ENCODE data around the gene ZFP42. TPM values are rescaled to one million over a fixed set of nuclear protein-coding genes. Genes with fewer than 3 reads are reported as not detected.

ZFP42 gene
- total RNA-seq, 3 donors from 2014 or later = not detected

GRCh38 chr4:188008377-188008776, 12.8 kb downstream of the ZFP42 start:
- TF ChIP-seq POLR2AphosphoS5 (IDR thresholded peaks at IDR 0.05) (no peak), CTCF (IDR thresholded peaks at IDR 0.05) (no peak), POLR2A (IDR thresholded peaks at IDR 0.05) (no peak)
- intact Hi-C loops (cut with DNase I; ENCODE audit: low total_unique reads) = no loop called here
- Histone ChIP-seq H3K4me1 (no peaks in the 10 kb centered on the region), H3K9me3 (no peaks in the 10 kb centered on the region), H3K27me3 (no peaks in the 10 kb centered on the region), H3K36me3 (no peaks in the 10 kb centered on the region), H3K4me3 (no peak overlapping the region), H3K27ac (no peak overlapping the region)
- DNase-seq (ENCODE audit: low spot score in 2 of 2) = no peak

- Histone ChIP-seq H3K27ac (no peak overlapping the region), H3K4me3 (no peak overlapping the region), H3K4me1 (no peaks in the 10 kb centered on the region), H3K36me3 (no peaks in the 10 kb centered on the region), H3K27me3 (no peaks in the 10 kb centered on the region), H3K9me3 (no peaks in the 10 kb centered on the region)
- no peak for TF ChIP-seq POLR2AphosphoS5 (IDR thresholded peaks at IDR 0.05)
- TF ChIP-seq POLR2A (IDR thresholded peaks at IDR 0.05) = no peak
- TF ChIP-seq CTCF (IDR thresholded peaks at IDR 0.05) = no peak
- intact Hi-C loops (cut with DNase I; ENCODE audit: low total_unique reads) = no loop called here
- DNase-seq (ENCODE audit: low spot score in 2 of 2) = no peak
These were observed 16.9 kb downstream of the ZFP42 start for GRCh38 chr4:188012426-188012945.

- DNase-seq (ENCODE audit: low spot score in 2 of 2) = no peak
- no peaks in the 10 kb centered on the region for H3K4me1 ChIP-seq
- no peaks in the 10 kb centered on the region for H3K9me3 ChIP-seq
- H3K36me3 ChIP-seq = no peaks in the 10 kb centered on the region
- no peaks in the 10 kb centered on the region for H3K27me3 ChIP-seq
- no peak overlapping the region for H3K27ac ChIP-seq
- intact Hi-C loops (cut with DNase I; ENCODE audit: low total_unique reads) = no loop called here
- no peak overlapping the region for H3K4me3 ChIP-seq
- TF ChIP-seq CTCF (IDR thresholded peaks at IDR 0.05) (no peak), POLR2AphosphoS5 (IDR thresholded peaks at IDR 0.05) (no peak), POLR2A (IDR thresholded peaks at IDR 0.05) (no peak)
These were observed 19.7 kb downstream of the ZFP42 start for GRCh38 chr4:188015025-188015940.

DNA sequence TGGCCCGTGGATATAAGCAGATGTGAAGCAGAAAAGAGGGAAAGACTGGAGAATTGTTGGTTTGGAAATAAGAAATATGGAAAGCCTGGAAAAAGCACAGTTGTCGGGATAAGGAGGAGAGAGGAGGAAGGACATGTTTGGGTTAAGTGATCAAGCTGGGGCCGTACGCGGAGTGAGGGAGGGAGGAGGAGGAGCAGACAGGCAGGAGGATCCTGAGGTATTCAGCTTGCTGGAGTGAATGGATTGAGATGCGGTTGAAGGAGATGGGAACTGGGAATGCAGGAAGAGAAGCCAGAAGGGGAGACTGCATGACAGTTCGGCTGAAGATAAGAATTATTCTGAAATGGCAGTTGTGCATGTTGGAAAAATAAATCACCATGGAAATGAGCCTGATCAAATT, 21.2 kb downstream of the ZFP42 start:
- Histone ChIP-seq H3K36me3 (no peaks in the 10 kb centered on the region), H3K4me1 (no peaks in the 10 kb centered on the region), H3K27me3 (no peaks in the 10 kb centered on the region), H3K27ac (no peak overlapping the region), H3K4me3 (no peak overlapping the region), H3K9me3 (no peaks in the 10 kb centered on the region)
- TF ChIP-seq POLR2AphosphoS5 (IDR thresholded peaks at IDR 0.05) (no peak), POLR2A (IDR thresholded peaks at IDR 0.05) (no peak), CTCF (IDR thresholded peaks at IDR 0.05) (no peak)
- DNase-seq (ENCODE audit: low spot score in 2 of 2) = no peak
- intact Hi-C loops (cut with DNase I; ENCODE audit: low total_unique reads) = no loop called here

GRCh38 chr4:188018262-188018661, 22.7 kb downstream of the ZFP42 start:
- TF ChIP-seq POLR2A (IDR thresholded peaks at IDR 0.05) = no peak
- TF ChIP-seq POLR2AphosphoS5 (IDR thresholded peaks at IDR 0.05) = no peak
- TF ChIP-seq CTCF (IDR thresholded peaks at IDR 0.05) = no peak
- H3K27ac ChIP-seq = no peak overlapping the region
- no peaks in the 10 kb centered on the region for H3K9me3 ChIP-seq
- no peaks in the 10 kb centered on the region for H3K27me3 ChIP-seq
- no peaks in the 10 kb centered on the region for H3K36me3 ChIP-seq
- intact Hi-C loops (cut with DNase I; ENCODE audit: low total_unique reads) = no loop called here
- H3K4me3 ChIP-seq = no peak overlapping the region
- no peaks in the 10 kb centered on the region for H3K4me1 ChIP-seq
- no peak for DNase-seq (ENCODE audit: low spot score in 2 of 2)
